ENCODE results near the gene NMNAT2.
"Not testable (repeated sequence)": the region's sequence is repeated elsewhere in the genome, so short reads cannot be mapped to it uniquely, and the experiment has no call there.

The NMNAT2 gene

GRCh38 chr1:183244466-183244865, 173.7 kb downstream of the NMNAT2 start:
- Mint-ChIP-seq H3K9me3 (no peaks in the 10 kb centered on the region), H3K4me3 (no peak overlapping the region), H3K4me1 (ENCODE audit: low read depth) (no peaks in the 10 kb centered on the region), H3K27me3 (peaks cover 6% of the 10 kb centered on the region), H3K36me3 (ENCODE audit: low read depth) (no peaks in the 10 kb centered on the region), H3K27ac (no peak overlapping the region)

GRCh38 chr1:183243161-183244050, 174.8 kb downstream of the NMNAT2 start:
- Mint-ChIP-seq H3K9me3 (no peaks in the 10 kb centered on the region), H3K27ac (no peak overlapping the region), H3K4me3 (no peak overlapping the region), H3K4me1 (ENCODE audit: low read depth) (no peaks in the 10 kb centered on the region), H3K36me3 (ENCODE audit: low read depth) (no peaks in the 10 kb centered on the region), H3K27me3 (peaks cover 6% of the 10 kb centered on the region)

GRCh38 chr1:183242556-183242955, 175.6 kb downstream of the NMNAT2 start:
- Mint-ChIP-seq H3K9me3 (no peaks in the 10 kb centered on the region), H3K27me3 (peaks cover 6% of the 10 kb centered on the region), H3K27ac (no peak overlapping the region), H3K4me1 (ENCODE audit: low read depth) (no peaks in the 10 kb centered on the region), H3K36me3 (ENCODE audit: low read depth) (no peaks in the 10 kb centered on the region), H3K4me3 (no peak overlapping the region)

GRCh38 chr1:183241471-183241870, 176.7 kb downstream of the NMNAT2 start:
- peaks cover 6% of the 10 kb centered on the region for H3K27me3 Mint-ChIP-seq

GRCh38 chr1:183240853-183241252, 177.3 kb downstream of the NMNAT2 start:
- H3K9me3 Mint-ChIP-seq; H3K4me3 Mint-ChIP-seq; H3K27ac Mint-ChIP-seq; H3K27me3 Mint-ChIP-seq; H3K36me3 Mint-ChIP-seq (ENCODE audit: low read depth); H3K4me1 Mint-ChIP-seq (ENCODE audit: low read depth): not testable (repeated sequence)

More at GRCh38 chr1:183241471-183241870, 176.7 kb downstream of the NMNAT2 start:
- Mint-ChIP-seq H3K36me3 (ENCODE audit: low read depth) (no peaks in the 10 kb centered on the region), H3K9me3 (no peaks in the 10 kb centered on the region), H3K4me1 (ENCODE audit: low read depth) (no peaks in the 10 kb centered on the region), H3K4me3 (no peak overlapping the region), H3K27ac (no peak overlapping the region)

- Mint-ChIP-seq H3K36me3 (ENCODE audit: low read depth) (no peaks in the 10 kb centered on the region), H3K4me3 (no peak overlapping the region), H3K27me3 (peaks cover 3% of the 10 kb centered on the region), H3K9me3 (no peaks in the 10 kb centered on the region), H3K27ac (no peak overlapping the region), H3K4me1 (ENCODE audit: low read depth) (no peaks in the 10 kb centered on the region)
Observed at GRCh38 chr1:183240526-183240825, 177.7 kb downstream of the NMNAT2 start.

- Mint-ChIP-seq H3K27ac (no peak overlapping the region), H3K27me3 (no peaks in the 10 kb centered on the region), H3K9me3 (no peaks in the 10 kb centered on the region)
Observed at GRCh38 chr1:183239793-183240525, 178.2 kb downstream of the NMNAT2 start.

GRCh38 chr1:183239220-183239742, 178.9 kb downstream of the NMNAT2 start:
- Mint-ChIP-seq H3K27me3 (no peaks in the 10 kb centered on the region), H3K9me3 (no peaks in the 10 kb centered on the region), H3K4me1 (ENCODE audit: low read depth) (no peaks in the 10 kb centered on the region), H3K36me3 (ENCODE audit: low read depth) (no peaks in the 10 kb centered on the region), H3K27ac (no peak overlapping the region), H3K4me3 (no peak overlapping the region)

More at GRCh38 chr1:183239793-183240525, 178.2 kb downstream of the NMNAT2 start:
- Mint-ChIP-seq H3K4me1 (ENCODE audit: low read depth) (no peaks in the 10 kb centered on the region), H3K36me3 (ENCODE audit: low read depth) (no peaks in the 10 kb centered on the region), H3K4me3 (no peak overlapping the region)

GRCh38 chr1:183238071-183238470, 180.1 kb downstream of the NMNAT2 start:
- H3K27ac Mint-ChIP-seq: no peak overlapping the region
- no peaks in the 10 kb centered on the region for H3K36me3 Mint-ChIP-seq (ENCODE audit: low read depth)
- no peaks in the 10 kb centered on the region for H3K4me1 Mint-ChIP-seq (ENCODE audit: low read depth)
- no peaks in the 10 kb centered on the region for H3K27me3 Mint-ChIP-seq
- H3K4me3 Mint-ChIP-seq: no peak overlapping the region
- H3K9me3 Mint-ChIP-seq: no peaks in the 10 kb centered on the region

GRCh38 chr1:183237046-183237445, 181.1 kb downstream of the NMNAT2 start:
- H3K36me3 Mint-ChIP-seq (ENCODE audit: low read depth): no peaks in the 10 kb centered on the region
- no peaks in the 10 kb centered on the region for H3K4me1 Mint-ChIP-seq (ENCODE audit: low read depth)
- no peaks in the 10 kb centered on the region for H3K9me3 Mint-ChIP-seq
- H3K4me3 Mint-ChIP-seq: no peak overlapping the region
- no peaks in the 10 kb centered on the region for H3K27me3 Mint-ChIP-seq
- H3K27ac Mint-ChIP-seq: no peak overlapping the region

- Mint-ChIP-seq H3K4me1 (ENCODE audit: low read depth) (no peaks in the 10 kb centered on the region), H3K27ac (no peak overlapping the region), H3K27me3 (no peaks in the 10 kb centered on the region), H3K36me3 (ENCODE audit: low read depth) (no peaks in the 10 kb centered on the region), H3K9me3 (no peaks in the 10 kb centered on the region), H3K4me3 (no peak overlapping the region)
Observed at GRCh38 chr1:183236158-183236725, 181.9 kb downstream of the NMNAT2 start.

- no peaks in the 10 kb centered on the region for H3K36me3 Mint-ChIP-seq (ENCODE audit: low read depth)
- no peaks in the 10 kb centered on the region for H3K27me3 Mint-ChIP-seq
- no peak overlapping the region for H3K27ac Mint-ChIP-seq
- no peak overlapping the region for H3K4me3 Mint-ChIP-seq
- H3K4me1 Mint-ChIP-seq (ENCODE audit: low read depth): no peaks in the 10 kb centered on the region
- H3K9me3 Mint-ChIP-seq: no peaks in the 10 kb centered on the region
Observed at GRCh38 chr1:183235503-183235902, 182.7 kb downstream of the NMNAT2 start.

GRCh38 chr1:183234660-183235476, 183.3 kb downstream of the NMNAT2 start:
- no peaks in the 10 kb centered on the region for H3K27me3 Mint-ChIP-seq
- no peaks in the 10 kb centered on the region for H3K4me1 Mint-ChIP-seq (ENCODE audit: low read depth)
- no peak overlapping the region for H3K4me3 Mint-ChIP-seq
- H3K36me3 Mint-ChIP-seq (ENCODE audit: low read depth): no peaks in the 10 kb centered on the region
- H3K27ac Mint-ChIP-seq: no peak overlapping the region
- H3K9me3 Mint-ChIP-seq: no peaks in the 10 kb centered on the region

GRCh38 chr1:183233113-183233512, 185.1 kb downstream of the NMNAT2 start:
- H3K36me3 Mint-ChIP-seq (ENCODE audit: low read depth): no peaks in the 10 kb centered on the region
- H3K9me3 Mint-ChIP-seq: no peaks in the 10 kb centered on the region
- no peak overlapping the region for H3K4me3 Mint-ChIP-seq
- no peaks in the 10 kb centered on the region for H3K27me3 Mint-ChIP-seq
- no peaks in the 10 kb centered on the region for H3K4me1 Mint-ChIP-seq (ENCODE audit: low read depth)
- H3K27ac Mint-ChIP-seq: no peak overlapping the region
